Measurements from ENCODE around the gene NOXO1.

GRCh38 chr16:1992704-1993317 lies 11.5 kb upstream of the NOXO1 start:
- TF ChIP-seq POLR2A (IDR thresholded peaks at IDR 0.05; ENCODE audit: low read depth, low read length) (no peak), POU2F2 (IDR thresholded peaks at IDR 0.05; ENCODE audit: low read depth, low read length) (no peak)
